ENCODE results near the gene CCR4. TPM values are rescaled to one million over a fixed set of nuclear protein-coding genes. Genes with fewer than 3 reads are reported as not detected.
"Not testable (repeated sequence)": the region's sequence is repeated elsewhere in the genome, so short reads cannot be mapped to it uniquely, and the experiment has no call there.

Gene CCR4
- total and polyA plus RNA-seq, 2 donors (not counting 1 experiment from before 2014, with no cell fraction given), result not detected

- Histone ChIP-seq H2AFZ (ENCODE audit: low read length) (no peak overlapping the region), H3K9ac (ENCODE audit: insufficient read depth, low read length) (no peak overlapping the region), H3K27me3 (ENCODE audit: control insufficient read depth, insufficient read depth, low read length) (no peaks in the 10 kb centered on the region), H3K4me1 (ENCODE audit: control insufficient read depth, extremely low read depth, insufficient read depth, low read length) (no peaks in the 10 kb centered on the region), H4K20me1 (ENCODE audit: control insufficient read depth, extremely low read depth, insufficient read depth, low read length) (no peaks in the 10 kb centered on the region), H3K79me2 (ENCODE audit: control insufficient read depth, insufficient read depth, low read length) (no peaks in the 10 kb centered on the region), H3K4me2 (ENCODE audit: extremely low read depth, insufficient read depth, low read length) (no peak overlapping the region), H3K4me3 (replicated peaks in 1 of 4; ENCODE audit: control extremely low read depth in 1 of 4, insufficient read depth in 1 of 4, low read depth in 3 of 4, low read length in 4 of 4) (no peak overlapping the region), H3K9me3 (ENCODE audit: control insufficient read depth, insufficient read depth, low read depth, low read length) (no peaks in the 10 kb centered on the region), H3K36me3 (ENCODE audit: control insufficient read depth, insufficient read depth, low read length) (no peaks in the 10 kb centered on the region), H3K27ac (ENCODE audit: insufficient read depth, low read length) (no peak overlapping the region)
- TF ChIP-seq EZH2 (IDR thresholded peaks at IDR 0.05; ENCODE audit: low read length, missing control alignments), result no peak
- TF ChIP-seq, protein P1, sequence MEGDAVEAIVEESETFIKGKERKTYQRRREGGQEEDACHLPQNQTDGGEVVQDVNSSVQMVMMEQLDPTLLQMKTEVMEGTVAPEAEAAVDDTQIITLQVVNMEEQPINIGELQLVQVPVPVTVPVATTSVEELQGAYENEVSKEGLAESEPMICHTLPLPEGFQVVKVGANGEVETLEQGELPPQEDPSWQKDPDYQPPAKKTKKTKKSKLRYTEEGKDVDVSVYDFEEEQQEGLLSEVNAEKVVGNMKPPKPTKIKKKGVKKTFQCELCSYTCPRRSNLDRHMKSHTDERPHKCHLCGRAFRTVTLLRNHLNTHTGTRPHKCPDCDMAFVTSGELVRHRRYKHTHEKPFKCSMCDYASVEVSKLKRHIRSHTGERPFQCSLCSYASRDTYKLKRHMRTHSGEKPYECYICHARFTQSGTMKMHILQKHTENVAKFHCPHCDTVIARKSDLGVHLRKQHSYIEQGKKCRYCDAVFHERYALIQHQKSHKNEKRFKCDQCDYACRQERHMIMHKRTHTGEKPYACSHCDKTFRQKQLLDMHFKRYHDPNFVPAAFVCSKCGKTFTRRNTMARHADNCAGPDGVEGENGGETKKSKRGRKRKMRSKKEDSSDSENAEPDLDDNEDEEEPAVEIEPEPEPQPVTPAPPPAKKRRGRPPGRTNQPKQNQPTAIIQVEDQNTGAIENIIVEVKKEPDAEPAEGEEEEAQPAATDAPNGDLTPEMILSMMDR (conservative IDR thresholded peaks at IDR 0.05 in 1 of 2, IDR thresholded peaks at IDR 0.05 in 1 of 2; ENCODE audit: low read depth in 1 of 2, low read length in 2 of 2), result no peak
- DNase-seq (ENCODE audit: low read depth in 2 of 2), result no peak
Observed at GRCh38 chr3:32937331-32937730, 14.1 kb upstream of the CCR4 start.

DNA sequence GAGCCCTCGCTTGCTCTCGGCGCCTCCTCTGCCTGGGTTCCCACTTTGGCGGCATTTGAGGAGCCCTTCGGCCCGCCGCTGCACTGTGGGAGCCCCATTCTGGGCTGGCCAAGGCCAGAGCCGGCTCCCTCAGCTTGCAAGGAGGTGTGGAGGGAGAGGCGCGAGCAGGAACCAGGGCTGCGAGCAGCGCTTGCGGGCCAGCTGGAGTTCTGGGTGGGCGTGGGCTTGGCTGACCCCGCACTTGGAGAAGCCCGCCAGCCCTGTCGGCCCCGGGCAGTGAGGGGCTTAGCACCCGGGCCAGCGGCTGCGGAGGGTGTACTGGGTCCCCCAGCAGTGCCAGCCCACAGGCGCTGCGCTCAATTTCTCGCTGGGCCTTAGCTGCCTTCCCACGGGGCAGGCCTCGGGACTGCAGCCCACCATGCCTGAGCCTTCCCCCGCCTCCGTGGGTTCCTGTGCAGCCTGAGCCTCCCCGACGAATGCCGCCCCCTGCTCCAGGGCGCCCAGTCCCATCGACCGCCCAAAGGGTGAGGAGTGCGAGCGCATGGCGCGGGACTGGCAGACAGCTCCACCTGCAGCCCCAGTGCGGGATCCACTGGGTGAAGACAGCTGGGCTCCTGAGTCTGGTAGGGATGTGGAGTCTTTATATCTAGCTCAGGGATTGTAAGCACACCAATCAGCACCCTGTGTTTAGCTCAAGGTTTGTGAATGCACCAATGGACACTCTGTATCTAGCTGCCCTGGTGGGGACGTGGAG is 11.7 kb upstream of the CCR4 start:
- not testable (repeated sequence) for H3K27ac ChIP-seq (ENCODE audit: insufficient read depth, low read length); H4K20me1 ChIP-seq (ENCODE audit: control insufficient read depth, extremely low read depth, insufficient read depth, low read length); H3K79me2 ChIP-seq (ENCODE audit: control insufficient read depth, insufficient read depth, low read length); DNase-seq (ENCODE audit: low read depth in 2 of 2); H3K27me3 ChIP-seq (ENCODE audit: control insufficient read depth, insufficient read depth, low read length); H3K9ac ChIP-seq (ENCODE audit: insufficient read depth, low read length); H3K9me3 ChIP-seq (ENCODE audit: control insufficient read depth, insufficient read depth, low read depth, low read length); H3K4me2 ChIP-seq (ENCODE audit: extremely low read depth, insufficient read depth, low read length); H2AFZ ChIP-seq (ENCODE audit: low read length); H3K4me3 ChIP-seq (replicated peaks in 1 of 4; ENCODE audit: control extremely low read depth in 1 of 4, insufficient read depth in 1 of 4, low read depth in 3 of 4, low read length in 4 of 4); H3K4me1 ChIP-seq (ENCODE audit: control insufficient read depth, extremely low read depth, insufficient read depth, low read length); H3K36me3 ChIP-seq (ENCODE audit: control insufficient read depth, insufficient read depth, low read length)

DNA sequence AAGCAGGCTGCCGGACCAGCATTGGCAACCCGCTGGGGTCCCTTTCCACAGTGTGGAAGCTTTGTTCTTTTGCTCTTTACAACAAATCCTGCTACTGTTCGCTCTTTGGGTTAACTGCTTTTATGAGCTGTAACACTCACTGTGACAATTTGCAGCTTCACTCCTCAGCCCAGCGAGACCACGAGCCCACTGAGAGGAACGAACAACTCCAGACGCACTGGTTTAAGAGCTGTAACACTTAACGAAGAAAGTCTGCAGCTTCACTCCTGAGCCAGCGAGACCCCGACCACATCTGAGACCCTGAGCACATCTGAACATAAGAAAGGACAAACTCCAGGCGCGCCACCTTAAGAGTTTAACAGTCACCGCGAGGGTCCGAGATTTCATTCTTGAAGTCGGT is 10.7 kb upstream of the CCR4 start:
- H3K79me2 ChIP-seq (ENCODE audit: control insufficient read depth, insufficient read depth, low read length), result no peaks in the 10 kb centered on the region
- no peak overlapping the region for H3K27ac ChIP-seq (ENCODE audit: insufficient read depth, low read length)
- no peaks in the 10 kb centered on the region for H3K9me3 ChIP-seq (ENCODE audit: control insufficient read depth, insufficient read depth, low read depth, low read length)
- no peaks in the 10 kb centered on the region for H4K20me1 ChIP-seq (ENCODE audit: control insufficient read depth, extremely low read depth, insufficient read depth, low read length)
- no peak overlapping the region for H3K4me3 ChIP-seq (replicated peaks in 1 of 4; ENCODE audit: control extremely low read depth in 1 of 4, insufficient read depth in 1 of 4, low read depth in 3 of 4, low read length in 4 of 4)
- no peak overlapping the region for H3K9ac ChIP-seq (ENCODE audit: insufficient read depth, low read length)
- H2AFZ ChIP-seq (ENCODE audit: low read length), result no peak overlapping the region
- no peak for DNase-seq (ENCODE audit: low read depth in 2 of 2)
- no peaks in the 10 kb centered on the region for H3K36me3 ChIP-seq (ENCODE audit: control insufficient read depth, insufficient read depth, low read length)
- H3K27me3 ChIP-seq (ENCODE audit: control insufficient read depth, insufficient read depth, low read length), result no peaks in the 10 kb centered on the region
- TF ChIP-seq, protein P1 (conservative IDR thresholded peaks at IDR 0.05 in 1 of 2, IDR thresholded peaks at IDR 0.05 in 1 of 2; ENCODE audit: low read depth in 1 of 2, low read length in 2 of 2), result no peak
- TF ChIP-seq EZH2 (IDR thresholded peaks at IDR 0.05; ENCODE audit: low read length, missing control alignments), result no peak
- H3K4me1 ChIP-seq (ENCODE audit: control insufficient read depth, extremely low read depth, insufficient read depth, low read length), result no peaks in the 10 kb centered on the region
- H3K4me2 ChIP-seq (ENCODE audit: extremely low read depth, insufficient read depth, low read length), result no peak overlapping the region
